ENCODE results near the gene STARD10. TPM values are rescaled to one million over a fixed set of nuclear protein-coding genes. Genes with fewer than 3 reads are reported as not detected.
"Not testable (repeated sequence)": the region's sequence is repeated elsewhere in the genome, so short reads cannot be mapped to it uniquely, and the experiment has no call there.

The STARD10 gene
- total RNA-seq, 1 donor from 2014 or later = 28.2 TPM

DNA sequence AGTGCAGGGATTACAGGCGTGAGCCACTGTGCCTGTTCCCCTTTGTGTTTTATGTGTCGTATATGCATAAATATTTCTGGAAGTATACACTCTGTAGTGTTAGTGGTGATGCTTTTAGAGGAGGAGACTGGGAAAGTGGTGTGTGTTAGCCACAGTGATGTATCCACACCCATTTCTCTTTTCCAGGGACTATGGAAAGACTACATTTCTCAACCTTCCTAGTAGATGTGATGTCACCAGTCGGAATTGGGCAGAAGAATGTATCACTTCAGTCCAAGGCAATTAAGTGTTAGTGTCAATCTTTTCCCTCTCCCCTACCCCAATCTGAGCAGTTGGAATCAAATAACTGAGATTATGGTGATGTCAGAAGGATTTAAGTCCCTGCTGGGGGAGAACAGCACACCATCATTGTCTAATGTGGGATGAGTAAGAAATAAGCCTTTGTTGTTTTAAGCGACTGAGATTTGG lies 14.5 kb upstream of the STARD10 start:
- no peaks in the 10 kb centered on the region for H3K27me3 ChIP-seq (ENCODE audit: control insufficient read depth in 3 of 3, insufficient read depth in 3 of 3, low read length in 3 of 3)
- peaks cover 9 to 13% (median 10%) of the 10 kb centered on the region in 3 donors for H3K4me1 ChIP-seq (ENCODE audit: control insufficient read depth in 3 of 3, insufficient read depth in 3 of 3, low read length in 3 of 3)
- H3K4me3 ChIP-seq (ENCODE audit: low read length in 3 of 3) = no peak overlapping the region
- H3K36me3 ChIP-seq (ENCODE audit: control insufficient read depth in 3 of 3, insufficient read depth in 3 of 3, low read length in 3 of 3) = peaks cover 5 to 7% (median 7%) of the 10 kb centered on the region in 3 donors
- H3K9me3 ChIP-seq (ENCODE audit: control insufficient read depth in 3 of 3, low read length in 3 of 3) = no peaks in the 10 kb centered on the region
- peak overlapping the region; percentile 12 for H3K27ac ChIP-seq (ENCODE audit: low read depth, low read length)
- H3K9ac ChIP-seq (ENCODE audit: low read depth in 1 of 3, low read length in 3 of 3) = no peak overlapping the region

DNA sequence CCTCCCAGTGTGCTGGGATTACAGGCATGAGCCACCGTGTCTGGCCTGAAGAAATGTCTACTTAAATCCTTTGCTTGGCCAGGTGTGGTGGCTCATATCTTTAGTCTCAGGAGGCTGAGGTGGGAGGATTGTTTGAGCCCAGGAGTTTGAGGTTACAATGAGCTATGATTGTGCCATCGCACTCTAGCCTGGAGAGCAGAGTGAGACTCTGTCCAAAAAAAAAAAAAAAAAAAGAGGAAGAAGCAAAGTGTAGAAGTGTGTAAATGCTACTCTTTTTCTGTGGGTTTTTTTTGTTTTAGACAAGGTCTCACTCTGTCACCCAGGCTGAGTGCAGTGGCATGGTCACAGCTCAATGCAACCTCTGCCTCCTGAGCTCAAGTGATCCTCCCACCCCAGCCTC lies 13.9 kb upstream of the STARD10 start:
- H3K9ac ChIP-seq (ENCODE audit: low read depth in 1 of 3, low read length in 3 of 3) = no peak overlapping the region
- peak overlapping the region; percentile 12 for H3K27ac ChIP-seq (ENCODE audit: low read depth, low read length)
- H3K9me3 ChIP-seq (ENCODE audit: control insufficient read depth in 3 of 3, low read length in 3 of 3) = no peaks in the 10 kb centered on the region
- H3K4me3 ChIP-seq (ENCODE audit: low read length in 3 of 3) = no peak overlapping the region
- H3K27me3 ChIP-seq (ENCODE audit: control insufficient read depth in 3 of 3, insufficient read depth in 3 of 3, low read length in 3 of 3) = no peaks in the 10 kb centered on the region
- H3K36me3 ChIP-seq (ENCODE audit: control insufficient read depth in 3 of 3, insufficient read depth in 3 of 3, low read length in 3 of 3) = peaks cover 5 to 7% (median 7%) of the 10 kb centered on the region in 3 donors
- peaks cover 3 to 8% (median 4%) of the 10 kb centered on the region in 3 donors for H3K4me1 ChIP-seq (ENCODE audit: control insufficient read depth in 3 of 3, insufficient read depth in 3 of 3, low read length in 3 of 3)

DNA sequence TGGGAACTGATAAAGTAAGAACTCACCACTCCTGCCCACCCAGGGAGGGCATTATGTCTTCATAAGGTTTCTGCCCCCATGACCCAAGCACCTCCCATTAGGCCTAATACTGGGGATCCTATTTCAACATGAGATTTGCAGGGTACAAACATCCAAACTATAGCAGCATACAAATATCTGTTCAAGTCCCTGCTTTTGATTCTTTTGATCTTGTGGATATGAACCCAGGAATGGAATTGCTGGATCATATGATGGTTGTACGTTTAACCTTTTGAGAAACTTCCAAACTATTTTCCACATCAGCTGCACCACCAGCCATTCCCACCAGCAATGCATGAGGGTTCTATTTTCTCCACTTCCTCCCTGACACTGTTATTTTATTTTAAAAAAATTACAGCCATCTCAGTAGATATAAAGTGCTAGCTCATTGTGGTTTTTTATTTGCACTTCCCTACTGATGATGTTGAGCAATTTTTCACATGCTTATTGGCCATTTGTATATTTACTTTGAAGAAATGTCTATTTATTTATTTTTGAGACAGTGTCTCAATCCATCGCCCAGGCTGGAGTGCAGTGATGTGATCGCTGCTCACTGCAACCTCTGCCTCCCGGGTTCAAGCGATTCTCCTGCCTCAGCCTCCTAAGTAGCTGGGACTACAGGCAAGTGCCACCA lies 13.3 kb upstream of the STARD10 start:
- no peak overlapping the region for H3K4me3 ChIP-seq (ENCODE audit: low read length in 3 of 3)
- H3K9me3 ChIP-seq (ENCODE audit: control insufficient read depth in 3 of 3, low read length in 3 of 3) = no peaks in the 10 kb centered on the region
- H3K9ac ChIP-seq (ENCODE audit: low read depth in 1 of 3, low read length in 3 of 3) = no peak overlapping the region
- H3K36me3 ChIP-seq (ENCODE audit: control insufficient read depth in 3 of 3, insufficient read depth in 3 of 3, low read length in 3 of 3) = peaks cover 5 to 7% (median 7%) of the 10 kb centered on the region in 3 donors
- H3K27ac ChIP-seq (ENCODE audit: low read depth, low read length) = no peak overlapping the region
- H3K4me1 ChIP-seq (ENCODE audit: control insufficient read depth in 3 of 3, insufficient read depth in 3 of 3, low read length in 3 of 3) = peaks cover 0 to 4% (median 0%) of the 10 kb centered on the region in 3 donors
- no peaks in the 10 kb centered on the region for H3K27me3 ChIP-seq (ENCODE audit: control insufficient read depth in 3 of 3, insufficient read depth in 3 of 3, low read length in 3 of 3)

DNA sequence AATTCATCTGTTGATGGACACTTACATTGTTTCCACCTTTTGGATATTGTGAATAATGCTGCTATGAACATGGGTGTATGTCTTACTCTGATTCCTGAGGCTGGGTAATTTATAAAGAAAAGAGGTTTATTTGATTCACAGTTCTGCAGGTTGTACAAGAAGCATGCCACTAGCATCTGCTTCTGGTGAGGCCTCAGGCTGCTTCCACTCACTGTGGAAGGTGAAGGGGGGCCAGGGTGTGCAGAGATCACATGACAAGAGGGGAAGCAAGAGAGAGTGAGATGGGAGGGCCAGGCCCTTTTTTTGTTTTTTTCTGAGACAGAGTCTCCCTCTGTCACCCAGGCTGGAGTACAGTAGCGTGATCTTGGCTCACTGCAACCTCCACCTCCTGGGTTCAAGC lies 12.5 kb upstream of the STARD10 start:
- not testable (repeated sequence) for H3K36me3 ChIP-seq (ENCODE audit: control insufficient read depth in 3 of 3, insufficient read depth in 3 of 3, low read length in 3 of 3); H3K4me3 ChIP-seq (ENCODE audit: low read length in 3 of 3); H3K4me1 ChIP-seq (ENCODE audit: control insufficient read depth in 3 of 3, insufficient read depth in 3 of 3, low read length in 3 of 3); H3K27me3 ChIP-seq (ENCODE audit: control insufficient read depth in 3 of 3, insufficient read depth in 3 of 3, low read length in 3 of 3); H3K27ac ChIP-seq (ENCODE audit: low read depth, low read length); H3K9me3 ChIP-seq (ENCODE audit: control insufficient read depth in 3 of 3, low read length in 3 of 3); H3K9ac ChIP-seq (ENCODE audit: low read depth in 1 of 3, low read length in 3 of 3)

DNA sequence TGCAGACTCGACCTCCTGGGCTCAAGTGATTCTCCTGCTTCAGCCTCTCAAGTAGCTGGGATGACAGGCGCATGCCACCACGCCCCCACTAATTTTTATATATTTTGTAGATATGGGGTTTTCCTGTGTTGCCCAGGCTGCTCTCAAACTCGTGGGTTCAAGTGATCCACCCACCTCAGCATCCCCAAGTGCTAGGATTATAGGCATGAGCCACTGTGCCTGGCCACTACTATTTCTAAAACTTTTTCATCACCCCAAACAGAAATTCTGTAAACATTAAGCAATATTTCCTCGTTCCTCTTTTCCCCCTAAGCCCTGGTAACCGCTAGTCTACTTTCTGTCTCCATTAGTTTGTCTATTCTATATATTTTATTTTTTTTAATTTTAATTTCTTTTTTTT lies 11.4 kb upstream of the STARD10 start:
- Histone ChIP-seq H3K27me3 (ENCODE audit: control insufficient read depth in 3 of 3, insufficient read depth in 3 of 3, low read length in 3 of 3) (no peaks in the 10 kb centered on the region), H3K4me3 (ENCODE audit: low read length in 3 of 3) (no peak overlapping the region), H3K27ac (ENCODE audit: low read depth, low read length) (no peak overlapping the region), H3K9me3 (ENCODE audit: control insufficient read depth in 3 of 3, low read length in 3 of 3) (no peaks in the 10 kb centered on the region), H3K4me1 (ENCODE audit: control insufficient read depth in 3 of 3, insufficient read depth in 3 of 3, low read length in 3 of 3) (no peaks in the 10 kb centered on the region), H3K36me3 (ENCODE audit: control insufficient read depth in 3 of 3, insufficient read depth in 3 of 3, low read length in 3 of 3) (peaks cover 3 to 7% (median 5%) of the 10 kb centered on the region in 3 donors), H3K9ac (ENCODE audit: low read depth in 1 of 3, low read length in 3 of 3) (no peak overlapping the region)

DNA sequence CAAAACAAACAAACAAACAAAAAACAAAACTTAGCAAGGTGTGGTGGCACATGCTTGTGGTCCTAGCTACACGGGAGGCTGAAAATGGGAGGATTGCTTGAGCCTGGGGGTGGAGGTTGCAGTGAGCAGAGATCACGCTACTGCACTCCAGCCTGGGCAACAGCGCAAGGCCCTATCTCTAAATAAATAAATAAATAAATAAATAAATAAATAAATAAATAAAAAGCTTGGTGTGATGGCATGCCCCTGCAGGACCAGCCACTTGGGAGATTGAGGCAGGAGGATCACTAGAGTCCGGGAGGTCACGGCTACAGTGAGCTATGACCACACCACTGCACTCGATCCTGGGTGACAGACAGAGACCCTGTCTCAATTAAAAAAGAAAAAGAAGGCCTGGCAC lies 9.0 kb upstream of the STARD10 start:
- H3K9me3 ChIP-seq (ENCODE audit: control insufficient read depth in 3 of 3, low read length in 3 of 3) = no peaks in the 10 kb centered on the region
- H3K4me1 ChIP-seq (ENCODE audit: control insufficient read depth in 3 of 3, insufficient read depth in 3 of 3, low read length in 3 of 3) = no peaks in the 10 kb centered on the region
- H3K27ac ChIP-seq (ENCODE audit: low read depth, low read length) = no peak overlapping the region

DNA sequence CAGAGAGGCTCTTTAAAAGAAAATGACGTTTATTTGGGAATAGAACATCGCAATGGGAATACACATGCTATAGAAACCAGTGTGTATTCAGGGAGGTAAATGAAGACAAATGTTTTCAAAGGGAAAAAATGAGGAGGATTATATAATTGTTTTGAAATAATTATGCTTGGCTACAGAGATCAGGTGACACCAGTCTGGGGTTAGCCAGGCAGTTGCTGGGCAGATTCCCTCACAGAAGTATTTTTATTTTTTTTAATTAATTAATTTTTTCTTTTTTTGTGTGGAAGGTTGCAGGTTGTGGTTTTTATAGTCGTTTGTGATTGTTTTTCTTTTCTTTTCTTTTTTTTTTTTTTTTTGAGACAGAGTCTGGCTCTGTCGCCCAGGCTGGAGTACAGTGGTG lies 5.6 kb upstream of the STARD10 start:
- no peak overlapping the region for H3K9ac ChIP-seq (ENCODE audit: low read depth in 1 of 3, low read length in 3 of 3)
- no peaks in the 10 kb centered on the region for H3K27me3 ChIP-seq (ENCODE audit: control insufficient read depth in 3 of 3, insufficient read depth in 3 of 3, low read length in 3 of 3)
- H3K36me3 ChIP-seq (ENCODE audit: control insufficient read depth in 3 of 3, insufficient read depth in 3 of 3, low read length in 3 of 3) = no peaks in the 10 kb centered on the region
- no peaks in the 10 kb centered on the region for H3K9me3 ChIP-seq (ENCODE audit: control insufficient read depth in 3 of 3, low read length in 3 of 3)
- H3K27ac ChIP-seq (ENCODE audit: low read depth, low read length) = no peak overlapping the region
- H3K4me3 ChIP-seq (ENCODE audit: low read length in 3 of 3) = no peak overlapping the region
- peaks cover 3 to 4% (median 3%) of the 10 kb centered on the region in 3 donors for H3K4me1 ChIP-seq (ENCODE audit: control insufficient read depth in 3 of 3, insufficient read depth in 3 of 3, low read length in 3 of 3)

More for the DNA sequence above, 9.0 kb upstream of the STARD10 start:
- no peaks in the 10 kb centered on the region for H3K36me3 ChIP-seq (ENCODE audit: control insufficient read depth in 3 of 3, insufficient read depth in 3 of 3, low read length in 3 of 3)
- H3K9ac ChIP-seq (ENCODE audit: low read depth in 1 of 3, low read length in 3 of 3) = no peak overlapping the region
- no peak overlapping the region for H3K4me3 ChIP-seq (ENCODE audit: low read length in 3 of 3)
- no peaks in the 10 kb centered on the region for H3K27me3 ChIP-seq (ENCODE audit: control insufficient read depth in 3 of 3, insufficient read depth in 3 of 3, low read length in 3 of 3)

DNA sequence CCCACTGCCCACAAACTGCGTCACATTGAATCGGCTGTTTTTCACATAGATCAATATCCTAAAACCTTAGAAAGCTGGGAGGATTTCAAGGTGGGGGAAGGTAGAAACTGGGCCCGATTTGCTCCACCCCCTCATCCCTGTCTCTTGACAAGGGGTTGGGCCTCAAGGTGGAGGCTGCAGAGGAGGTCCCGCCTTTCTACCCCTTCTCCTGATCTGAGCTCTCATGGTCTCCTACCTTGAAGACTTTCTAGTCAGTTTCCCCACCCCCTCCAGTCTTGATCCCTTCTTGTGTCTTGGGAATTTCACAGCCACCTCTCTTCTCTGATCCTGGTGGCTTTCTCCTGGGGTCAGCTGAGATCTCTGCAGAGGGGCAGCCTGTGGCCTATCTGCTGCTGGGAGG lies 4.5 kb upstream of the STARD10 start:
- Histone ChIP-seq H3K27ac (ENCODE audit: low read depth, low read length) (no peak overlapping the region), H3K36me3 (ENCODE audit: control insufficient read depth in 3 of 3, insufficient read depth in 3 of 3, low read length in 3 of 3) (no peaks in the 10 kb centered on the region), H3K4me1 (ENCODE audit: control insufficient read depth in 3 of 3, insufficient read depth in 3 of 3, low read length in 3 of 3) (peaks cover 6 to 10% (median 8%) of the 10 kb centered on the region in 3 donors), H3K9me3 (ENCODE audit: control insufficient read depth in 3 of 3, low read length in 3 of 3) (no peaks in the 10 kb centered on the region), H3K9ac (ENCODE audit: low read depth in 1 of 3, low read length in 3 of 3) (no peak overlapping the region), H3K27me3 (ENCODE audit: control insufficient read depth in 3 of 3, insufficient read depth in 3 of 3, low read length in 3 of 3) (no peaks in the 10 kb centered on the region), H3K4me3 (ENCODE audit: low read length in 3 of 3) (no peak overlapping the region)

DNA sequence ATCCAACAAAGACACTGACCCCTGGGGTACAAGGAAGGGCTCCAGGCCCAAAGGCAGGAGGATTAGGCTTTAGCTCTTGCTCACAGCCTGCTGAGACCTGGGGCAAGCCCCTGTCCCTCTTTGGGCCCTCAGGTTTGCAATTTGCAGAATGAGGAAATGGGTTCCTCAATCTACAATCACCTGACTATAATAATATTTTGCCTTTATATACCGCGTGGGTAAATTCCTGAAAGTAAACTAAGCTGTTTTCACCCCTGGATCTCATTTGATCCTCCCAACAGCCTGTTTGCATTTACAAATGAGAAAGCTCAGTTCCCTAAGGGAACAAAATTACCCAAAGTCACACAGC lies 797 bp downstream of the STARD10 start:
- H3K27ac ChIP-seq (ENCODE audit: low read depth, low read length) = peak overlapping the region; percentile 92
- H3K36me3 ChIP-seq (ENCODE audit: control insufficient read depth in 3 of 3, insufficient read depth in 3 of 3, low read length in 3 of 3) = no peaks in the 10 kb centered on the region
- no peaks in the 10 kb centered on the region for H3K27me3 ChIP-seq (ENCODE audit: control insufficient read depth in 3 of 3, insufficient read depth in 3 of 3, low read length in 3 of 3)
- peaks cover 27 to 39% (median 30%) of the 10 kb centered on the region in 3 donors for H3K4me1 ChIP-seq (ENCODE audit: control insufficient read depth in 3 of 3, insufficient read depth in 3 of 3, low read length in 3 of 3)
- peak overlapping the region; percentile 91 to 96 (median 94) for H3K4me3 ChIP-seq (ENCODE audit: low read length in 3 of 3)
- H3K9ac ChIP-seq (ENCODE audit: low read depth in 1 of 3, low read length in 3 of 3) = peak overlapping the region; percentile 54 to 71 (median 58)
- H3K9me3 ChIP-seq (ENCODE audit: control insufficient read depth in 3 of 3, low read length in 3 of 3) = no peaks in the 10 kb centered on the region

DNA sequence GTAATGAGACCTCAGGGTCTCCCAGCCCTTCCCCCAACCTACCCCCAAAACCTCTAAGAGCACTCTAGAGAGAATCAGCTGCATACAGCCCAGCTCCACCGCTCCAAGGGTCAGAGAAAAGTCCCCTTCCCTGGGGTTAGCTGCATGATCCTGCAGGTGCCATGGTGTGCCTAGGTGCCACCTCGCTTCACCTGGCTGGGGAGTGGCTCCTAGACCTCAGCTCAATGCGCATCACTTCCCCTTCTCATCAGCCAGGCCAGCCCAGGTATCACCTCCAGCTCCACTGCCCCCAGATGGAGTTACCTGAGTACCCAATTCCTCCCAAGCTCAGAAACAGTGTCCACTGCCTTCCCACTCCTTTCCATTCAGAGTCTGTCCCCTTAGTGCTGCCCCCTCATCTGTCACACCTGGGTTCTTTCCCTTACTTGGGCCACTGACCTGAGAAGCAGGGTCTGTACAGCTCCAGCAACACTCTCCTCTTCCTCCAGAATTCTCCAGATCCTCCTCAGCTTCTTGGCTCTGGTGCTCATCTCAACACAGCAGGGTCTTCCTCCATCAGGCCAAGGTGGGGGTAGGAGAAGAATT lies 1.3 kb downstream of the STARD10 start:
- H3K9ac ChIP-seq (ENCODE audit: low read depth in 1 of 3, low read length in 3 of 3) = peak overlapping the region in 2 of 3 donors; percentile 58 to 71
- H3K27me3 ChIP-seq (ENCODE audit: control insufficient read depth in 3 of 3, insufficient read depth in 3 of 3, low read length in 3 of 3) = no peaks in the 10 kb centered on the region
- H3K9me3 ChIP-seq (ENCODE audit: control insufficient read depth in 3 of 3, low read length in 3 of 3) = no peaks in the 10 kb centered on the region
- H3K4me1 ChIP-seq (ENCODE audit: control insufficient read depth in 3 of 3, insufficient read depth in 3 of 3, low read length in 3 of 3) = peaks cover 27 to 42% (median 30%) of the 10 kb centered on the region in 3 donors
- H3K27ac ChIP-seq (ENCODE audit: low read depth, low read length) = peak overlapping the region; percentile 92
- H3K36me3 ChIP-seq (ENCODE audit: control insufficient read depth in 3 of 3, insufficient read depth in 3 of 3, low read length in 3 of 3) = no peaks in the 10 kb centered on the region
- H3K4me3 ChIP-seq (ENCODE audit: low read length in 3 of 3) = no peak overlapping the region
